NB4 (cell line): ENCODE measurements around the gene ANKRD22.

Experiments used
- DNase-seq: peaks from one replicate; pipeline ENCODE4 v3.0.0; 2010; ENCODE audit warnings: low read depth
- H3K4me3 ChIP-seq: one replicate; pipeline ENCODE4 v1.5.1; 2011; ENCODE audit warnings: mild to moderate bottlenecking, low read depth, low read length, moderate library complexity
- MYC ChIP-seq: IDR thresholded peaks from 2 replicates; pipeline ENCODE4 v1.6.1; 2011; ENCODE audit warnings: low read depth, low read length
- POLR2A ChIP-seq: IDR thresholded peaks from 2 replicates; pipeline ENCODE4 v1.6.1; 2011; ENCODE audit warnings: mild to moderate bottlenecking; ENCODE audit not compliant: insufficient read length; ENCODE audit errors: extremely low read depth
- TF ChIP-seq, protein P1 (sequence below): IDR thresholded peaks from 2 replicates; pipeline ENCODE4 v1.6.1; 2011; ENCODE audit warnings: low read depth, low read length
- TF ChIP-seq, protein P2 (sequence below): IDR thresholded peaks from one replicate; pipeline ENCODE4 v1.5.1; 2012; ENCODE audit warnings: low read depth, low read length

Gene ANKRD22

DNA sequence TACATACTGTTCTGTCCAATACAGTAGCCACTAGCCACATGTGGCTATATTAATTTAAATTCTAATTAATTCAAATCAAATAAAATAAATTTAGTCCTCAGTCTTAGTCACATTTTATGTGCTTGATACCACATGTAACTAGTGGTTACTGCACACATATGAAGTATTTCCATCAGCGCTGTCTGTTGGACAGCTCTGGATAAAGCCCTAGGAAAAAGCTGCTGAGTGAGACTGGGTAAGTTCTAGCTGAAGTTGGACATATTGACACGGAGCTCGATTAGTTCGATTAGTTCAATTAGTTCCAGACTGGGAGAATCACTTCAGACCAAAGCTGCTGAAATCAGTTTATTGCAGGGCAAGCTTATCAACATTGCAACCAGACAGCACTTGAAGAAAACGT lies 64.2 kb downstream of the ANKRD22 start:
- TF ChIP-seq, protein P1, sequence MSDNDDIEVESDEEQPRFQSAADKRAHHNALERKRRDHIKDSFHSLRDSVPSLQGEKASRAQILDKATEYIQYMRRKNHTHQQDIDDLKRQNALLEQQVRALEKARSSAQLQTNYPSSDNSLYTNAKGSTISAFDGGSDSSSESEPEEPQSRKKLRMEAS: no peak
- no peak for TF ChIP-seq POLR2A
- no peak for TF ChIP-seq MYC
- TF ChIP-seq, protein P2, sequence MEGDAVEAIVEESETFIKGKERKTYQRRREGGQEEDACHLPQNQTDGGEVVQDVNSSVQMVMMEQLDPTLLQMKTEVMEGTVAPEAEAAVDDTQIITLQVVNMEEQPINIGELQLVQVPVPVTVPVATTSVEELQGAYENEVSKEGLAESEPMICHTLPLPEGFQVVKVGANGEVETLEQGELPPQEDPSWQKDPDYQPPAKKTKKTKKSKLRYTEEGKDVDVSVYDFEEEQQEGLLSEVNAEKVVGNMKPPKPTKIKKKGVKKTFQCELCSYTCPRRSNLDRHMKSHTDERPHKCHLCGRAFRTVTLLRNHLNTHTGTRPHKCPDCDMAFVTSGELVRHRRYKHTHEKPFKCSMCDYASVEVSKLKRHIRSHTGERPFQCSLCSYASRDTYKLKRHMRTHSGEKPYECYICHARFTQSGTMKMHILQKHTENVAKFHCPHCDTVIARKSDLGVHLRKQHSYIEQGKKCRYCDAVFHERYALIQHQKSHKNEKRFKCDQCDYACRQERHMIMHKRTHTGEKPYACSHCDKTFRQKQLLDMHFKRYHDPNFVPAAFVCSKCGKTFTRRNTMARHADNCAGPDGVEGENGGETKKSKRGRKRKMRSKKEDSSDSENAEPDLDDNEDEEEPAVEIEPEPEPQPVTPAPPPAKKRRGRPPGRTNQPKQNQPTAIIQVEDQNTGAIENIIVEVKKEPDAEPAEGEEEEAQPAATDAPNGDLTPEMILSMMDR: no peak
- H3K4me3 ChIP-seq: no peak overlapping the region

DNA sequence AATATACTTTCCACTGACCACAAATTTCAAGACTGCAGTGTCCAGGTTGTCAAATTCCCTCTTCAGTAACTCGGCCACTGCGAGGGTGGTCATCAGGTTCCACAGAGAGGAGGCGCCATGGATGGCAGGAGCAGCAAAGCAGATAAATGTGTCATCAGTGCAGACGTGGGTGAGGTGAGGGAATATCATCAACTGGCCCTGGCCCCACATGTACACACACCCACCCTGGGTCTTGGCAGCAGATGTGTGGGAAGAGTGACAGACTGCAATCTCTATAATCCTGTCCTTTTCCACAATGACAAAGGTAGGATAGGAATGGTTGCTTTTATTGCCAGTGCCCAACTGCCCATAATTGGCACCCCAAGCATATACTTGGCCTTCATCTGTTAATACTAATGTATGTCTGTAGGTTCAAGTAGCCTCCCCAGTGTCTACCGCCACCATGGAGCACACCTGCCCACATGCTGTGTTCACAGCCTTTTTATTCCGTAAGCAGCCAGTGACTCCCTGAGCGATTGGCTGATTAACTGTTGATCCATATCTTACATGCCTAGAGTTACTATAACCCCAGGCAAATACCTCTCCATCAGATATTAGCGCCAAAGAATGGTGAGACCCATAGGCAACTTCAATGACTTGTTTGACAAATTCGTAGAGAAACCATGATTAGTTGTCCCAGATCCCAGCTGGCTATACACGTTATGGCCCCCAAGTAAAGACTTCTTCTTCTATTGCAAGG lies 65.4 kb downstream of the ANKRD22 start:
- no peak for DNase-seq
- no peak overlapping the region for H3K4me3 ChIP-seq
- TF ChIP-seq MYC (no peak), POLR2A (no peak)
- TF ChIP-seq, protein P2: no peak
- TF ChIP-seq, protein P1: no peak

More for the DNA sequence above, 64.2 kb downstream of the ANKRD22 start:
- no peak for DNase-seq

DNA sequence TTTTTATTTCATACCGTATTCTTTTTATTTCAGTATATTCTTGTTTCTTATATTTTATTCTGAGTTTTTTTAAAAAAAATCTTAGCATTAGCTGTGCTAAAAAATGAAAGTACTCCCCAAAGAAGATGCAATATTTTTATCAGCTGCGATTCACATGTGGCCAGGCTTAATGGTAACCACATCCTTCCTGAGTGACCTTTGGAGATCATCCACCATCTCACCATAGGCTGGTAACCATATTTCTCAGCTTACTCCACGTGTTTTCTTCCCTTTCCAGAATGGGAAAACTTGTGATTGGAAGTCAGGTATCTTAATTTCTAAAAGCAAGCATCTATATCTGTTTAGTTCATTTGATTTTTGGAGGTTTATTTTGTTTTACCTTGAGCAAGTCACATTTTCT lies 67.9 kb downstream of the ANKRD22 start:
- peak; percentile 22 for DNase-seq
- TF ChIP-seq MYC (no peak), POLR2A (no peak)
- TF ChIP-seq, protein P2: no peak
- TF ChIP-seq, protein P1: peak; percentile 69
- no peak overlapping the region for H3K4me3 ChIP-seq

DNA sequence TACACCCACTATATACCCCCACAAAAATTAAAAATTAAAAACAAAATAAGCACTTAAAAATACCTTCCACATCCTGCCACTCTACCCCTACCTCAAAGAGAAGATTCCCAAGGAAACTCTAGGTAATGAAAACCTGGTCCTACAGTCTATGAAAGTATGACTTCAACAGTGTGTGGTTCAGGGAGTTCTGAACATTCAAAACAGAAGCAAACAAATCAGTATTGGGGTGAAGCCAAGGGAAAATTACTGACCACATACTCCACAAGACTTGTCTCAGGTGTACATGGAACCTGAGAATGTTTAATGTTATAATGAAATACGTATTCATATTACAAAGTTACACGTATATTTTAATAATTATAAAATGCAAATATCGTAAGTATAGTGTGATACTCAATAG lies 69.4 kb downstream of the ANKRD22 start:
- H3K4me3 ChIP-seq: no peak overlapping the region
- TF ChIP-seq, protein P2: no peak
- TF ChIP-seq MYC (no peak), POLR2A (no peak)
- TF ChIP-seq, protein P1: no peak
- no peak for DNase-seq

DNA sequence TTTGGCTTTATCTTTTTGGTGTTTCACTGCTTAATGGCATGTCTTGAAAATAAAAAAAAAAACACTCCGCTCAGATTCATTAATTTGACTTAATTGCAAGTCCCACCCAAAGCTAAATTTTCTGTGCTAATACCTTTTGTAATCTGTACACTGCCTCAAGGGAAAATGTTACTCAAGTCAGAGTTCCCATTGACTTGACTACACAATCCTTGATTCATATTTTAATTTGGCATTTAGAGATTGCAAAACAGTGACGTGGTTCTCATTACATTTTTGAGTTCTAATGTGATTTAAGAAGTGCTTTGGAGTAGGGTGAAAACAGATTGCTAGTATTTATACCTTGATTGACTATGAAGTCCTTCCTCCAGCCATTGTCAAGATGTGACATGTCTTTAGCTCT lies 70.4 kb downstream of the ANKRD22 start:
- TF ChIP-seq POLR2A (no peak), MYC (no peak)
- TF ChIP-seq, protein P1: no peak
- TF ChIP-seq, protein P2: no peak

More for the DNA sequence above, 70.4 kb downstream of the ANKRD22 start:
- H3K4me3 ChIP-seq: no peak overlapping the region
- DNase-seq: no peak
